Heart left ventricle (tissue), 16 donors: ENCODE results near the gene DAB2IP. TPM values are rescaled to one million over a fixed set of nuclear protein-coding genes. Genes with fewer than 3 reads are reported as not detected.
A peak's percentile ranks its signal among the peaks of the same experiment; 100 is the strongest.

Experiments used
- ATAC-seq, 4 donors: fragments of 200-7000 bp; cut with Tn5 transposase; one replicate each; pipeline ENCODE4 v1.9.1; 2020 to 2022; ENCODE audit warnings: moderate library complexity in 4 of 4, mild to moderate bottlenecking in 3 of 4, moderate number of reproducible peaks in 1 of 4
- DNase-seq, 5 donors: peaks; one replicate each; pipeline ENCODE4 v3.0.0-alpha.2; 2020
- H3K27ac ChIP-seq, 12 donors: fragments of 200-600 bp; sonication (generic) in 4 of 12; one replicate each; pipeline versions ENCODE4 v1.5.0 to v1.8.0; 2016 to 2022; ENCODE audit warnings: mild to moderate bottlenecking in 2 of 12
- H3K27me3 ChIP-seq, 9 donors: fragments of 200-600 bp; sonication (generic) in 2 of 9; one replicate each; pipeline versions ENCODE4 v1.5.1 to v1.8.0; 2016 to 2022; ENCODE audit warnings: mild to moderate bottlenecking in 3 of 9
- H3K36me3 ChIP-seq, 9 donors: fragments of 200-600 bp; sonication (generic) in 2 of 9; one replicate each; pipeline versions ENCODE4 v1.5.0 to v1.8.0; 2018 to 2022; ENCODE audit warnings: mild to moderate bottlenecking in 2 of 9
- H3K4me1 ChIP-seq, 12 donors: fragments of 200-600 bp; sonication (generic) in 4 of 12; one replicate each; pipeline versions ENCODE4 v1.5.0 to v1.8.0; 2016 to 2022; ENCODE audit warnings: mild to moderate bottlenecking in 3 of 12
- H3K4me3 ChIP-seq, 12 donors: fragments of 200-600 bp; sonication (generic) in 4 of 12; one replicate each; pipeline versions ENCODE4 v1.5.0 to v1.8.0; 2017 to 2022; ENCODE audit warnings: mild to moderate bottlenecking in 9 of 12, moderate library complexity in 4 of 12
- H3K9me3 ChIP-seq, 12 donors: fragments of 200-600 bp; sonication (generic) in 4 of 12; one replicate each; pipeline versions ENCODE4 v1.5.0 to v1.8.0; 2016 to 2022; ENCODE audit warnings: mild to moderate bottlenecking in 1 of 12
- POLR2A ChIP-seq, 2 donors: fragments of 450-650 bp; IDR thresholded peaks; one replicate each; pipeline ENCODE4 v1.6.1; 2017; ENCODE audit warnings: antibody characterized with exemption in 2 of 2, mild to moderate bottlenecking in 2 of 2, moderate library complexity in 2 of 2
- WGBS, 4 donors: extraction: QIAGEN DNeasy Blood & Tissue Kit in 2 of 4; methylation state at CpG; one replicate each; pipeline versions ENCODE4 v1.1.5 to v1.1.7; 2013 to 2018; 5-methylcytosine and 5-hydroxymethylcytosine counted together
- intact Hi-C, 10 donors: fragments of 100-400 bp; cut with DNase I; formaldehyde crosslinking; loops; one replicate each; pipeline versions ENCODE4 v1.11.1 to v1.14.2; 2022
- polyA plus RNA-seq, 2 donors: library from polyadenylated mRNA; stranded (reverse); fragments of 200-250 nt; gene quantifications; one replicate each; pipeline ENCODE4 v1.2.3, GENCODE V29; 2013
- total RNA-seq, 9 donors: library from RNA; depleted of rRNA in 2 of 9; stranded (reverse); fragments of >200 nt in 2 of 9; fragmentation: NEBNext Ultra II Directional in 3 of 9; extraction: Animal tissue kit (Norgen Biotek cat#: 25700) in 3 of 9; gene quantifications; one replicate each; pipeline versions ENCODE4 v1.1.0 to v1.2.4, GENCODE V29; 2016 to 2023
- TF ChIP-seq, protein P1 (sequence below), 12 donors: fragments of 200-600 bp; sonication (generic) in 4 of 12; IDR thresholded peaks; one replicate each; pipeline versions ENCODE4 v1.5.0 to v1.8.0; 2018 to 2022; ENCODE audit warnings: antibody characterized with exemption in 12 of 12, mild to moderate bottlenecking in 5 of 12
- donor health status: ischemic (EF 13 %, LVEDD 7.1; RV severe dilation, severe dysfunction).
- donor health status: healthy with polysubstance abuse.
- donor health status: DM: no; HTN: yes; CAD: no.
- donor health status: DM: no; HTN: no; CAD: no.
- donor health status: ischemic (EF 25% LVEDD 6.9; RV normal size, moderate dysfunction).
- donor health status: ischemic (EF 25% LVEDD 5.7; RV mildly dilated, moderate dysfunction).
- donor health status: healthy.
- donor health status: DM: yes; HTN: yes; CAD: no.
- donor health status: ischemic (EF 35%, LVEDD 5.7; RV mildly dilated, moderate dysfunction).
- donor health status: nonischemic (EF 11% LVEDD 7.7; RV severe dilation, severe dysfunction).
- donor health status: DM: yes; HTN: yes; CAD: no.
- donor health status: PGD.
- donor health status: ischemic (EF 29% LVEDD 5.4; RV normal size, mild dysfunction).
- donor health status: nonischemic (EF 23%, LVEDD 6.1; RV moderate dilation, normal function).

Gene DAB2IP
- total and polyA plus RNA-seq, 11 donors = 30.9 to 103 (median 52.6) TPM

DNA sequence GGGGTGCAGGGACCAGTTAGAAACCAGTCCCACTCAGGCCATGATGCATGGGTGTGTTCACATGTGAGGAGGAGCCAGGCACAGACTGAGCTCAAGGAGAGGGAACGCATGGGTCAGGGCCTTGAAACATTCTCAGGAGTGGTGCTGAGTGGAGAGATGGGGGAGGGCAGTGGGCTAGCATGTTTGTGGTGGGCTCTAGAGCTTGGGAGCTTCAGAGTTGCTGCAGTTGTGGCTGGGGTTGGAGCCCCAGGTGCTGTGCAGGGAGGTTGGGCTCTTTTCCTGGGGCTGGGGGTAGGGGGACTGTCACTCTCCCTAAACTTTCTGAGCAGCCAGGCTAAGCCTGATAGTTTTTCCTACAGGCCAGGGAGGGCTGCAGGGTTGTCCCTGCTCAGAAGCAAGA lies 95.4 kb downstream of the DAB2IP start:
- WGBS, 4 donors = 12 to 56% (median 37%) methylated on average over 1 of the region's 1 CpG
- intact Hi-C loops = loop anchor here in 5 of 10 donors (5.0 to 10.0 kb wide), 5 partner anchors 110 to 248 kb away; no protein-coding TSS in a partner anchor

DNA sequence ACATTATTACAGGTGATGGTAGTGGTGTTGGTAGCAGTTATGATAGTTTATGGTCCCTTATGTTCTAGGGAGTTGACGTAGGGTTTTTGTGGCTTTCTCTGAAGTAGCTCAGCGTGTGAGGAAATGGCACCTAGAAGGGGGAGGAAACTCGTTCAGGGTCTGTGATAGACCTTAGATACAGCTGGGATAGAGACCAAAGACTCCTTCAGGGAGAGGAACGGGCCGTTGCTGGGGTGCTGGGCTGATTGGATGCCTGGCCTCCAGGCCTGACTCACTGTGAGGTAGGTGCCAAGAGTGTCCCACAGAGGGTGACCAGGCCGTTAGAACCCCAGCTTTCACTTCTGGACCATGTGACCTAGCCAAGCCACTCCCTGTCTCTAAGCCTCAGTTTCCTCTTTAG lies 96.6 kb downstream of the DAB2IP start:
- 34 to 41% (median 35%) methylated on average over 6 of the region's 6 CpGs for WGBS, 4 donors
- DNase-seq = no peak
- Histone ChIP-seq H3K9me3 (no peaks in the 10 kb centered on the region), H3K27me3 (no peaks in the 10 kb centered on the region), H3K36me3 (peaks cover 0 to 5% (median 0%) of the 10 kb centered on the region in 9 donors), H3K4me1 (peaks cover 42 to 99% (median 96%) of the 10 kb centered on the region in 12 donors), H3K4me3 (no peak overlapping the region), H3K27ac (peak overlapping the region; percentile 29 to 94 (median 76))
- intact Hi-C loops = loop anchor here in 5 of 10 donors (5.0 to 10.0 kb wide), 5 partner anchors 109 to 247 kb away; no protein-coding TSS in a partner anchor
- no peak for ATAC-seq
- TF ChIP-seq POLR2A (IDR thresholded peaks at IDR 0.05) = no peak
- TF ChIP-seq, protein P1, sequence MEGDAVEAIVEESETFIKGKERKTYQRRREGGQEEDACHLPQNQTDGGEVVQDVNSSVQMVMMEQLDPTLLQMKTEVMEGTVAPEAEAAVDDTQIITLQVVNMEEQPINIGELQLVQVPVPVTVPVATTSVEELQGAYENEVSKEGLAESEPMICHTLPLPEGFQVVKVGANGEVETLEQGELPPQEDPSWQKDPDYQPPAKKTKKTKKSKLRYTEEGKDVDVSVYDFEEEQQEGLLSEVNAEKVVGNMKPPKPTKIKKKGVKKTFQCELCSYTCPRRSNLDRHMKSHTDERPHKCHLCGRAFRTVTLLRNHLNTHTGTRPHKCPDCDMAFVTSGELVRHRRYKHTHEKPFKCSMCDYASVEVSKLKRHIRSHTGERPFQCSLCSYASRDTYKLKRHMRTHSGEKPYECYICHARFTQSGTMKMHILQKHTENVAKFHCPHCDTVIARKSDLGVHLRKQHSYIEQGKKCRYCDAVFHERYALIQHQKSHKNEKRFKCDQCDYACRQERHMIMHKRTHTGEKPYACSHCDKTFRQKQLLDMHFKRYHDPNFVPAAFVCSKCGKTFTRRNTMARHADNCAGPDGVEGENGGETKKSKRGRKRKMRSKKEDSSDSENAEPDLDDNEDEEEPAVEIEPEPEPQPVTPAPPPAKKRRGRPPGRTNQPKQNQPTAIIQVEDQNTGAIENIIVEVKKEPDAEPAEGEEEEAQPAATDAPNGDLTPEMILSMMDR (IDR thresholded peaks at IDR 0.05) = peak in 1 of 12 donors; percentile 3

More for the DNA sequence above, 95.4 kb downstream of the DAB2IP start:
- Histone ChIP-seq H3K4me3 (no peak overlapping the region), H3K36me3 (peaks cover 0 to 5% (median 0%) of the 10 kb centered on the region in 9 donors), H3K9me3 (no peaks in the 10 kb centered on the region), H3K4me1 (peaks cover 38 to 99% (median 96%) of the 10 kb centered on the region in 12 donors), H3K27ac (peak overlapping the region in 7 of 12 donors; percentile 10 to 99 (median 46)), H3K27me3 (no peaks in the 10 kb centered on the region)
- ATAC-seq (no peak), DNase-seq (no peak)
- TF ChIP-seq POLR2A (IDR thresholded peaks at IDR 0.05) = no peak
- TF ChIP-seq, protein P1 (IDR thresholded peaks at IDR 0.05) = no peak

DNA sequence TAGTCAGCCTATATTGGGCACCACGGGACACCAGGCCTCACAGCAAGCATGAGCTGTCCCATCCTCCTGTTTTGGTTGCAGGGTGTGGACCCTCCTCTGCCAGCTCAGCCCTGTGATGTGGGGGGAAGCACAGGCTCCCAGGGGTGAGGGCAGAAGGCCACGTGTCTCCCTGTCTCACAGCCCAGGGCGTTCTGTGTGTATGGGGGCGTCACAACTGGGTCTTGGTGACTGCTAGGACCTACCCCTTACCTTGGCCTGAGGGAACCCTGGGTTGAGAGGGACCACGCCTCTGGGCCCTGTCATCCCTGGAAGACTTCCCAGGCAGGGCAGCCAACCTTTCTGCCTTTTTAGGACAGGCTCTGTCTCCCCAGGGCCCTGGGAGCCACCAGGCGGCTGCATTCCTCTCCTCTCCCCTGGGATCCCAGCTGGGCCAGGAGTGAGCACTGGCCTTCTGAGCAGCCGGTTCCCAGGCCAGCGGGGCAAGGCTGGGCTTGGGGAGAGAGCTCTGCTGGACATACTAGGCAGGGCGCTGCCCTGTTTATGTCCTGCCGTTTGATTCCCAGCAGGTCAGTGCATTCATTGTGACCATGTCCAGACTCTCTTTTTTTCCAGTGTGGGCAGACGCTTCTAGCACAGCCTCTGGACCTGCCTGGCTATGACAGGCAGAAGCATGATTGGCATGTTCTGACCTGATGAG lies 97.4 kb downstream of the DAB2IP start:
- Histone ChIP-seq H3K27me3 (no peaks in the 10 kb centered on the region), H3K9me3 (no peaks in the 10 kb centered on the region), H3K4me1 (peaks cover 42 to 100% (median 98%) of the 10 kb centered on the region in 12 donors), H3K36me3 (peaks cover 0 to 5% (median 0%) of the 10 kb centered on the region in 9 donors), H3K4me3 (no peak overlapping the region), H3K27ac (peak overlapping the region; percentile 29 to 94 (median 76))
- peak; percentile 82 to 90 (median 86) for DNase-seq
- 9 to 30% (median 21%) methylated on average over 6 to 11 of the region's 11 CpGs for WGBS, 4 donors
- TF ChIP-seq, protein P1 (IDR thresholded peaks at IDR 0.05) = peak in 4 of 12 donors; percentile 6 to 37 (median 22)
- TF ChIP-seq POLR2A (IDR thresholded peaks at IDR 0.05) = no peak
- ATAC-seq = peak; percentile 51 to 73 (median 56)
- intact Hi-C loops = loop anchor here in 5 of 10 donors (5.0 to 10.0 kb wide), 5 partner anchors 108 to 246 kb away; no protein-coding TSS in a partner anchor

DNA sequence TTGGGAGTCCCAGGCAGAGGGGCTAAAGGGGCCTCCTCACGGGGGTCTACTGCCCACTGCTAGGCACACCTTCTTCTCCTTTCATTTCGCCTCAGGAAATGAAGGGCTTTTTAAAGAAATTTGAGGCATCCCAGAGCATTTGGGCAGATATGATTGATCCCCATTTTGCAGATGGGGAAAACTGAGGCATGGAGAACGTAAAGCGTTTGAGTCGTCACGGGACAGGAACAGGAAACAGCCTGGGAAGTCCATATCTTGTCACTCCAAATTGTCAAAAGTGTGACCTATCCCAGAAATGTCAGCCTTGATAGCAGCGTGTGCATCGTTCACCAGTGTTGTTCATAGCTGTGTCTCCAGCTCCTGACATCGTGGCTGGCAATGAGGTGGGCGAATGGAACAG lies 98.2 kb downstream of the DAB2IP start:
- Histone ChIP-seq H3K36me3 (peaks cover 0 to 5% (median 0%) of the 10 kb centered on the region in 9 donors), H3K4me3 (no peak overlapping the region), H3K27me3 (no peaks in the 10 kb centered on the region), H3K4me1 (peaks cover 49 to 100% (median 98%) of the 10 kb centered on the region in 12 donors), H3K27ac (peak overlapping the region; percentile 29 to 94 (median 76)), H3K9me3 (no peaks in the 10 kb centered on the region)
- TF ChIP-seq POLR2A (IDR thresholded peaks at IDR 0.05) = no peak
- TF ChIP-seq, protein P1 (IDR thresholded peaks at IDR 0.05) = no peak
- ATAC-seq = no peak
- intact Hi-C loops = loop anchor here in 5 of 10 donors (5.0 to 10.0 kb wide), 6 partner anchors 108 to 245 kb away; no protein-coding TSS in a partner anchor
- DNase-seq = no peak
- WGBS, 4 donors = 73 to 80% (median 76%) methylated on average over 10 of the region's 10 CpGs
